PC-9 (cell line): ENCODE data around the gene RYR2.

Experiments used
- EZH2 ChIP-seq: fragments of 200-600 bp; sonication (generic); IDR thresholded peaks from 2 replicates; pipeline ENCODE4 v1.8.0; 2017; ENCODE audit warnings: antibody characterized with exemption, low read depth
- TF ChIP-seq, protein P1 (sequence below): fragments of 200-600 bp; sonication (generic); conservative IDR thresholded peaks from 2 replicates; pipeline ENCODE4 v1.6.1; 2017; ENCODE audit warnings: mixed run types, antibody characterized with exemption, mild to moderate bottlenecking, moderate library complexity

DNA sequence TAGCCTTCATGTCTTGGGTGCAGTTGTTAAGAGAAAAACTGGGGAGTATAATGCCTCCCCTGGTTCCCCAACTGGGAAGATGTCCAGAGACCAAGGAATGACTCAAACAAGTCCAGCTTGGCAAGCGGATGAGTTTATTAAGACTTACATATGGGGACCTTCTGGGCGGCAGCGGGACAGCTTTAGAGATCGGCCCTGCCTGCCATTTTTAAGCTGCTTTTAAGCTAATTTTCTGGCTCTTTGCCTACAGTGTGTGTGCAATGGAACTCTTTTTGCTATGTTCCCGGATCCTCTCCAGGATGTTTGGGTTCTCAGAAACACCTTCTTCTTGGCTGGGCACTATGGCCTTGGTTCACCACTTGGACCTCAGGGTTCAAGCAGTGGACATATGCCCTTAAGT, 99.5 kb downstream of the RYR2 start:
- TF ChIP-seq, protein P1, sequence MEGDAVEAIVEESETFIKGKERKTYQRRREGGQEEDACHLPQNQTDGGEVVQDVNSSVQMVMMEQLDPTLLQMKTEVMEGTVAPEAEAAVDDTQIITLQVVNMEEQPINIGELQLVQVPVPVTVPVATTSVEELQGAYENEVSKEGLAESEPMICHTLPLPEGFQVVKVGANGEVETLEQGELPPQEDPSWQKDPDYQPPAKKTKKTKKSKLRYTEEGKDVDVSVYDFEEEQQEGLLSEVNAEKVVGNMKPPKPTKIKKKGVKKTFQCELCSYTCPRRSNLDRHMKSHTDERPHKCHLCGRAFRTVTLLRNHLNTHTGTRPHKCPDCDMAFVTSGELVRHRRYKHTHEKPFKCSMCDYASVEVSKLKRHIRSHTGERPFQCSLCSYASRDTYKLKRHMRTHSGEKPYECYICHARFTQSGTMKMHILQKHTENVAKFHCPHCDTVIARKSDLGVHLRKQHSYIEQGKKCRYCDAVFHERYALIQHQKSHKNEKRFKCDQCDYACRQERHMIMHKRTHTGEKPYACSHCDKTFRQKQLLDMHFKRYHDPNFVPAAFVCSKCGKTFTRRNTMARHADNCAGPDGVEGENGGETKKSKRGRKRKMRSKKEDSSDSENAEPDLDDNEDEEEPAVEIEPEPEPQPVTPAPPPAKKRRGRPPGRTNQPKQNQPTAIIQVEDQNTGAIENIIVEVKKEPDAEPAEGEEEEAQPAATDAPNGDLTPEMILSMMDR: no peak
- no peak for TF ChIP-seq EZH2
